Keratinocyte (primary cell): ENCODE results near the gene RNF152.

Source experiments
- EZH2 ChIP-seq: IDR thresholded peaks from one replicate; pipeline ENCODE4 v1.6.1; 2012; ENCODE audit warnings: inconsistent platforms, mild to moderate bottlenecking, low read length, moderate library complexity
- TF ChIP-seq, protein P1 (sequence below), 3 experiments: IDR thresholded peaks in 1 of 3; conservative IDR thresholded peaks in 1 of 3; optimal IDR thresholded peaks in 1 of 3; 2 replicates in 2 of 3; 3 replicates in 1 of 3; pipeline versions ENCODE3 to v1.5.1; 2011; ENCODE audit warnings: low read length in 3 of 3, mild to moderate bottlenecking in 3 of 3, moderate library complexity in 2 of 3, control low read depth in 1 of 3, inconsistent platforms in 1 of 3; ENCODE audit not compliant: insufficient read depth in 2 of 3; ENCODE audit errors: extremely low read depth in 1 of 3

DNA sequence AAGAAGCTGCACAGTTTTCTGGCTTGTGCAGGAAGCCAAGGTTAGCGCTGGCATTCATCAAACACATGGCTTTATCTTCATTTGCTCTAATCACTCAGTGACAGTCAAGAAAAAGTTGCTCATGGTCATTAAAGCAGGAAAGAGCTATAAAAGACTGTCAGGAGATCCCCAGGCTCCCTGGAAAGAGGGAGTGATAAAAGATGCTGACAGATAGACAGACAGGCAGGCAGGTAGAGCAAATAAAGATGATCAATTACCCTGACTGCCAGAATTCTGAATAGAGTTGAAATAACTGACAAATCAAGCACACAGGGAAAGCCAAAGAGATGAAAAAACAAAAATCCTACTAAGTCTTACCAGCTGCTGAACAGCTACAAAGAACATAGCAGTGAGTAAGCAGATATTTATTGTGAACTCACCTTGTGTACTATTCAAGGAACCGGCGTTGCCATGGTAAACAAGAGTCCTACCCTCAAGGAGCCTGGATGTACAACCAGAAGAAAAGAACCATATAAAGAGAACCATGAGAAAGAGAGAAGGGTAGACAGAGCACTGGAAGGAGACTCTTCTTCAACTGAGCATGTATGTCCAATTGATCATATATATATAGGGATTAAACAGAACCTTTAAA lies 68.0 kb downstream of the RNF152 start:
- TF ChIP-seq, protein P1, sequence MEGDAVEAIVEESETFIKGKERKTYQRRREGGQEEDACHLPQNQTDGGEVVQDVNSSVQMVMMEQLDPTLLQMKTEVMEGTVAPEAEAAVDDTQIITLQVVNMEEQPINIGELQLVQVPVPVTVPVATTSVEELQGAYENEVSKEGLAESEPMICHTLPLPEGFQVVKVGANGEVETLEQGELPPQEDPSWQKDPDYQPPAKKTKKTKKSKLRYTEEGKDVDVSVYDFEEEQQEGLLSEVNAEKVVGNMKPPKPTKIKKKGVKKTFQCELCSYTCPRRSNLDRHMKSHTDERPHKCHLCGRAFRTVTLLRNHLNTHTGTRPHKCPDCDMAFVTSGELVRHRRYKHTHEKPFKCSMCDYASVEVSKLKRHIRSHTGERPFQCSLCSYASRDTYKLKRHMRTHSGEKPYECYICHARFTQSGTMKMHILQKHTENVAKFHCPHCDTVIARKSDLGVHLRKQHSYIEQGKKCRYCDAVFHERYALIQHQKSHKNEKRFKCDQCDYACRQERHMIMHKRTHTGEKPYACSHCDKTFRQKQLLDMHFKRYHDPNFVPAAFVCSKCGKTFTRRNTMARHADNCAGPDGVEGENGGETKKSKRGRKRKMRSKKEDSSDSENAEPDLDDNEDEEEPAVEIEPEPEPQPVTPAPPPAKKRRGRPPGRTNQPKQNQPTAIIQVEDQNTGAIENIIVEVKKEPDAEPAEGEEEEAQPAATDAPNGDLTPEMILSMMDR (optimal IDR thresholded peaks at IDR 0.05 in 1 of 3, IDR thresholded peaks at IDR 0.05 in 1 of 3, conservative IDR thresholded peaks at IDR 0.05 in 1 of 3; ENCODE audit: extremely low read depth in 1 of 3, insufficient read depth in 2 of 3, low read length in 3 of 3), result no peak
- TF ChIP-seq EZH2, result no peak
